ENCODE data around the gene AARSD1.

Gene AARSD1

DNA sequence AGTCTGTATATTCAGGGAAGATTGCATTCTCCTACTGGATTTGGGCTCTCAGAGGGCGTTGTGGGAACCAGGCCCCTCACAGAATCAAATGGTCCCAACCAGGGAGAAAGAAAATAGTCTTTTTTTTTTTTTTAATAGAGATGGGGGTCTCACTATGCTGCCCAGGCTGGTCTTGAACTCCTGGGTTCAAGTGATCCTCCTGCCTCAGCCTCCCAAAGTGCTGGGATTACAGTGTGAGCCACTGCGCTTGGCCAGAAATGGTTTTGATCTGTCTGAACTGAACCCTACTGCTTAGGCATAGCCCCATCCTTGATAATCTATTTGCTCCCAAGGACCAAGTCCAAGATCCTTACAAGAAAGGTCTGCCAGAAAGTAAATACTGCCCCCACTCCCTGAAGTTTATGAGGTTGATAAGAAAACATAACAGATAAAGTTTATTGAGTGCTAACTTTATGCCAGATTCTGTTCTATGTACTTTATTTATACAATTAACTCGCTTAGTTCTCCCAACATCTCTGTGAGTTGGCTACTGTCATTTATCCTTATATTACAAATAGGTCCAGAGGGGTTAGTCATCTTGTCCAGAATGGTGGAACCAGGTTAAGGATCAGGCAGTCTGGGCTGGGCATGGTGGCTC lies 50.2 kb downstream of the AARSD1 start:
- Histone ChIP-seq H3K9me3 (ENCODE audit: control insufficient read depth, low read length) (no peaks in the 10 kb centered on the region), H3K4me3 (ENCODE audit: low read length) (no peak overlapping the region), H3K27me3 (ENCODE audit: control insufficient read depth, insufficient read depth, low read length) (peaks cover 15% of the 10 kb centered on the region), H3K4me1 (ENCODE audit: control insufficient read depth, insufficient read depth, low read length) (peaks cover 4% of the 10 kb centered on the region), H3K36me3 (ENCODE audit: control insufficient read depth, insufficient read depth, low read length) (no peaks in the 10 kb centered on the region), H3K9ac (ENCODE audit: low read length) (no peak overlapping the region)

DNA sequence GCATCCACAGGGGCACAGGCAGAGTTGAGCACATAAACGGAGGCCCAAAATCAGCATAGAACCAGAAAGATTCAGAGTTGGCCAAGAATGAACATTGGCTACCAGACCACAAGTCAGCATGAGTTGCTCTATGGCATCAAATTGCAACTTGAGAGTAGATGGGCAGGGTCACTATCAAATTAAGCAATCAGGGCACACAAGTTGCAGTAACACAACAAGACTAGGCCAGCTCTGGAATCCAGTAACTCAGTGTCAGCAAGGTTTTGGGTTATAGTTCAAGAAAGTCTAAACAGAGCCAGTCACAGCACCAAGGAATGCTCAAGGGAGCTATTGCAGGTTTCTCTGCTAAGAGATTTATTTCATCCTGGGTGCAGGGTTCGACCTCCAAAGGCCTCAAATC lies 50.7 kb downstream of the AARSD1 start:
- Histone ChIP-seq H3K36me3 (ENCODE audit: control insufficient read depth, insufficient read depth, low read length) (no peaks in the 10 kb centered on the region), H3K4me1 (ENCODE audit: control insufficient read depth, insufficient read depth, low read length) (no peaks in the 10 kb centered on the region), H3K4me3 (ENCODE audit: low read length) (no peak overlapping the region), H3K9me3 (ENCODE audit: control insufficient read depth, low read length) (no peaks in the 10 kb centered on the region), H3K9ac (ENCODE audit: low read length) (no peak overlapping the region), H3K27me3 (ENCODE audit: control insufficient read depth, insufficient read depth, low read length) (peaks cover 15% of the 10 kb centered on the region)

DNA sequence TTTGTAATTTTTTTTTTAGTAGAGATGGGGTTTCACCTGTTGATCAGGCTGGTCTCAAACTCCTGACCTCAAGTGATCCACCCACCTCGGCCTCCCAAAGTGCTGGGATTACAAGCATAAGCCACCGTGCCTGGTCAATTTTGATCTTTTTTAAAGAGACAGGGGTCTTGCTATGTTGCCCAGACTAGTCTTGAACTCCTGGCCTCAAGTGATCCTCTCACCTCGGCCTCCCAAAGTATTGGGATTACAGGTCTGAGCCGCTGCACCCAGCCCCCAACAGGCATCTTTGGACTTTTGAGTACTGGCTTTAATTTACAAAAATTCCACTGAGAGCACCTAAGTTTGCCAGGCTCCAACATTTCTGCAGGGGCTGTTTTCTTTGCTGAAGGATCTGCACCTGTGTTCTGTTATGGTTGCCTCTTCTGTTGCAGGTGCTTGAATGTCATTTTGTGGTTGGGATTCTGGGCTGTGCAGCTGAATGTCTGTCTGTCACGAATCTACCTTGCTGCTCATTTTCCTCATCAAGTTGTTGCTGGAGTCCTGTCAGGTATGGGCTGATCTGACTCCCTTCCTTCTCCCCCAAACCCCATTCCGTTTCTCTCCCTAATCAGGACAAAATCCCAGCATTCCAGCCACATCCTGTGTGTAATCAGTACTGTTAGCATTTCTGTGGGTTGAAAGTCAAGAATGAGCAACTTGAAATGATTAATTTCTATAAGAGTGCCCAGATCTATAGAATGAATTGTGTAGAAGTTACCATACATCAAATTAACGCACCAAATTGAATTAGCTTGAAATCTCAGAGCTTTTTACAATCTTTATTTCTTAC lies 55.2 kb downstream of the AARSD1 start:
- no peak overlapping the region for H3K9ac ChIP-seq (ENCODE audit: low read length)
- no peak overlapping the region for H3K4me3 ChIP-seq (ENCODE audit: low read length)
- H3K4me1 ChIP-seq (ENCODE audit: control insufficient read depth, insufficient read depth, low read length), result no peaks in the 10 kb centered on the region
- H3K27me3 ChIP-seq (ENCODE audit: control insufficient read depth, insufficient read depth, low read length), result peaks cover 15% of the 10 kb centered on the region
- H3K36me3 ChIP-seq (ENCODE audit: control insufficient read depth, insufficient read depth, low read length), result no peaks in the 10 kb centered on the region
- H3K9me3 ChIP-seq (ENCODE audit: control insufficient read depth, low read length), result no peaks in the 10 kb centered on the region

DNA sequence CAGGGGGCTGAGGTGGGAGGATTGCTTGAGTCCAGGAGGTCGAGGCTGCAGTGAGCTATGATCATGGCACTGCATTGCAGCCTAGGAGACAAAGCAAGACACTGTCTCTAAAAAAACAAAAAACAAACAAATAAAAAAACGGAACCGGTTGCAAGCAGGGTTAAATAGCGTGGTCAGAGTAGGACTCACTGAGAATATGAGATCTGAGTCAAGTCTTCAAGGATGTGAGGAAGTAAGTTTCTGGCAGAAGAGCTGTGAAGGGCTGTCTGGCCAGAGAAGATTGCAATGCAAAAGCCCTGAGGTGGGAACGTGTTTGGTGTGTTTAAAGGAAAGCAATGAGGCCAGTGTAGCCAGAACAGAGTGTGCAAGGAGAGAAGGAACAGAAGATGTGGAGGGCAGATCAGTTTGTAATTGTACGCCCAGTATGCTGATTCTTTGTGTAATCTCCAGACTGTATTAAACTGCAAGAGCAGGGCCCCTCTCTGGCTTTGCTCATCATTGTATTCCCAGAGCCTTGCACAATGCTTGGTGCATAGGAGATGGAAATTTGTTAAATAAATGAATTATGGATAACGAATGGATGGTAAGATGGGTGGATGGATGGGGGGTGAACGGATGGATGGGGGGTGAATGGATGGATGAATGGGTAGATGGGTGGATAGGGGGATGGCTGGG lies 57.3 kb downstream of the AARSD1 start:
- Histone ChIP-seq H3K4me1 (ENCODE audit: control insufficient read depth, insufficient read depth, low read length) (no peaks in the 10 kb centered on the region), H3K9ac (ENCODE audit: low read length) (no peak overlapping the region), H3K36me3 (ENCODE audit: control insufficient read depth, insufficient read depth, low read length) (no peaks in the 10 kb centered on the region), H3K4me3 (ENCODE audit: low read length) (no peak overlapping the region), H3K9me3 (ENCODE audit: control insufficient read depth, low read length) (no peaks in the 10 kb centered on the region), H3K27me3 (ENCODE audit: control insufficient read depth, insufficient read depth, low read length) (peaks cover 20% of the 10 kb centered on the region)

DNA sequence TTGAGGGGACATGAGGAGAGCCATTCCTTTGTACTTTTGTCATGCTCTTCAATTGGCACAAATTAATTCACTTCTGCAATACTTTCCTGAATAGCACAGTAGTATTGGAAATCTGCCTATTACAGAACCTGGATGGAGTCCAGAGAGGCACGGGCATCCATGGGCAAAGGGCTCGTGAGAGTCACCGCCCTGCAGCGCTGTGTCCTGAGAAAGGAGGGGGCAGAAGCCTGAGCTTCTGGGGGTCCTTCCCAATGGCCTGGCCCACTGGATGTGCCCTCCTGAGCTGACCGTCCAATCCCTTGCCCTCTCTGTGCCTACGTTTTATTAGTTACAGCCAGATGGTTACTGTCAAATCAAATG lies 60.2 kb downstream of the AARSD1 start:
- no peaks in the 10 kb centered on the region for H3K9me3 ChIP-seq (ENCODE audit: control insufficient read depth, low read length)
- no peaks in the 10 kb centered on the region for H3K36me3 ChIP-seq (ENCODE audit: control insufficient read depth, insufficient read depth, low read length)
- no peaks in the 10 kb centered on the region for H3K4me1 ChIP-seq (ENCODE audit: control insufficient read depth, insufficient read depth, low read length)
- peaks cover 5% of the 10 kb centered on the region for H3K27me3 ChIP-seq (ENCODE audit: control insufficient read depth, insufficient read depth, low read length)
- H3K9ac ChIP-seq (ENCODE audit: low read length), result no peak overlapping the region
- H3K4me3 ChIP-seq (ENCODE audit: low read length), result no peak overlapping the region

DNA sequence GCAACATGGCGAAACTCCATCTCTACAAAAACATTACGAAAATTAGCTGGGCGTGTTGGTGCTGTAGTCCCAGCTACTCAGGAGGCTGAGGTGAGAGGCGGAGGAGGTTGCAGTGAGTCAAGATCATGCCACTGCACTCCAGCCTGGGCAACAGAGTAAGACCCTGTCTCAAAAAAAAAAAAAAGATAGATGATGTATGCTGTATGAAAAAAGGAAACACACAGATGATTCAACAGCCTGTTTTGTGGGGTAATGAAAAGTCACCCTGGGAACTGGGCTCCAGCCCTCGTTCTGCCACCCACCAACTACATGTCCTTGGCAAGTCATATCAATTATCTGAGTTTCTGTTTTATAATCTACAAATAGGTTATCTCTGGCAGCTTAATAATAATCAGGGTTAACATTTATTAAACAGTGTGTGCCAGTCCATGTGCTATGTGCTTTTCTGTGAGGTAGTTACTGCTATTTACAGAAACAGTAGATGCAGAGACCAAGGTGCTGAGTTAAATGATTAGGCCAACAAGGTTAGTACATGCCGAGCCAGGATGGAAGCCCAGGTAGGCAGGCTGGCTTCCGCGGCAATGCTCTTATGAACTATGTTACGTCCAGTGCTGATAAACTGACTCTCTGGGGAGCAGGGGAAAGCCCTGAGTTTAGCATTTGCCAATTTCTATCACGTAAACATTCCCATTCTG lies 62.6 kb downstream of the AARSD1 start:
- H3K27me3 ChIP-seq (ENCODE audit: control insufficient read depth, insufficient read depth, low read length), result peaks cover 5% of the 10 kb centered on the region
- H3K9me3 ChIP-seq (ENCODE audit: control insufficient read depth, low read length), result no peaks in the 10 kb centered on the region
- no peak overlapping the region for H3K9ac ChIP-seq (ENCODE audit: low read length)
- H3K4me3 ChIP-seq (ENCODE audit: low read length), result no peak overlapping the region
- no peaks in the 10 kb centered on the region for H3K4me1 ChIP-seq (ENCODE audit: control insufficient read depth, insufficient read depth, low read length)
- no peaks in the 10 kb centered on the region for H3K36me3 ChIP-seq (ENCODE audit: control insufficient read depth, insufficient read depth, low read length)

Measured in mucosa of stomach (tissue), 1 donor.